ENCODE data around the gene APP.
A peak's percentile ranks its signal among the peaks of the same experiment; 100 is the strongest.

APP gene

DNA sequence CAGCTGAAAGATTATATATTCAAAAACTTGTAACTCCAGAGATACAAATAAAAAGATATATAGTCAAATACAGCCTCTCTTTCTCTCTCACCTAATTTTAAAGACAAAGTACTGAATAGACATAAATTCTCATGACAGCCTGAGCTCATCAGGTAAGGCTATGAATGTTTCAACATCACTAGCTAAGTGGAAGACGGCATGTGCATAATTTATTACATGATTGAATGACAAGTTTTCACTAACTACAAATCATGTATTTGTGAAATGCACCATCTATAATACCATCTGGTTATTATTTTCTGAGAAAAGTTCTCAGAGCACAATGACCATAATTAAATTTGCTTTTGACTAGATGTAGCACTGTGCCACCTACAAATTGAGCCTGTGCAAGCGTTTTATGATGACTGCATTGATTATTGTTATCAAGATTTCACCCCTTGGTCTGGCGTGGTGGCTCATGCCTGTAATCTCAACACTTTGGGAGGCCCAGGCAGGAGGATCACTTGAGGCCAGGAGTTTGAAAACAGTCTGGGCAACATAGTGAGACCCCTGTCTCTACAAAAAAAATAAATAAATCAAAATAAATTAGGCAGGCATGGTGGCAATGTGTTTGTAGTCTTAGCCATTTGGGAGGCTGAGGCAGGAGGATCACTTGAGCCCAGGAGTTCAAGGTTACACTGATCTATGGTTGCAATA is 128.2 kb downstream of the APP start:
- Histone ChIP-seq H3K4me3 (ENCODE audit: low read length) (no peak overlapping the region), H2AFZ (ENCODE audit: low read depth, low read length) (no peak overlapping the region), H4K20me1 (ENCODE audit: insufficient read depth, low read length) (no peaks in the 10 kb centered on the region), H3K9me3 (ENCODE audit: insufficient read depth, low read length) (no peaks in the 10 kb centered on the region), H3K27me3 (ENCODE audit: low read depth, low read length) (no peaks in the 10 kb centered on the region), H3K36me3 (replicated peaks; ENCODE audit: low read depth, low read length) (no peaks in the 10 kb centered on the region), H3K9ac (ENCODE audit: low read length) (no peak overlapping the region), H3K4me1 (ENCODE audit: low read length) (no peaks in the 10 kb centered on the region), H3K4me2 (ENCODE audit: low read length) (no peak overlapping the region), H3K27ac (ENCODE audit: low read length) (no peak overlapping the region), H3K79me2 (ENCODE audit: low read length) (no peaks in the 10 kb centered on the region)
- TF ChIP-seq EZH2phosphoT487 (IDR thresholded peaks at IDR 0.05; ENCODE audit: low read depth), result no peak
- TF ChIP-seq, protein P1, sequence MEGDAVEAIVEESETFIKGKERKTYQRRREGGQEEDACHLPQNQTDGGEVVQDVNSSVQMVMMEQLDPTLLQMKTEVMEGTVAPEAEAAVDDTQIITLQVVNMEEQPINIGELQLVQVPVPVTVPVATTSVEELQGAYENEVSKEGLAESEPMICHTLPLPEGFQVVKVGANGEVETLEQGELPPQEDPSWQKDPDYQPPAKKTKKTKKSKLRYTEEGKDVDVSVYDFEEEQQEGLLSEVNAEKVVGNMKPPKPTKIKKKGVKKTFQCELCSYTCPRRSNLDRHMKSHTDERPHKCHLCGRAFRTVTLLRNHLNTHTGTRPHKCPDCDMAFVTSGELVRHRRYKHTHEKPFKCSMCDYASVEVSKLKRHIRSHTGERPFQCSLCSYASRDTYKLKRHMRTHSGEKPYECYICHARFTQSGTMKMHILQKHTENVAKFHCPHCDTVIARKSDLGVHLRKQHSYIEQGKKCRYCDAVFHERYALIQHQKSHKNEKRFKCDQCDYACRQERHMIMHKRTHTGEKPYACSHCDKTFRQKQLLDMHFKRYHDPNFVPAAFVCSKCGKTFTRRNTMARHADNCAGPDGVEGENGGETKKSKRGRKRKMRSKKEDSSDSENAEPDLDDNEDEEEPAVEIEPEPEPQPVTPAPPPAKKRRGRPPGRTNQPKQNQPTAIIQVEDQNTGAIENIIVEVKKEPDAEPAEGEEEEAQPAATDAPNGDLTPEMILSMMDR (IDR thresholded peaks at IDR 0.05; ENCODE audit: low read depth, low read length), result no peak

DNA sequence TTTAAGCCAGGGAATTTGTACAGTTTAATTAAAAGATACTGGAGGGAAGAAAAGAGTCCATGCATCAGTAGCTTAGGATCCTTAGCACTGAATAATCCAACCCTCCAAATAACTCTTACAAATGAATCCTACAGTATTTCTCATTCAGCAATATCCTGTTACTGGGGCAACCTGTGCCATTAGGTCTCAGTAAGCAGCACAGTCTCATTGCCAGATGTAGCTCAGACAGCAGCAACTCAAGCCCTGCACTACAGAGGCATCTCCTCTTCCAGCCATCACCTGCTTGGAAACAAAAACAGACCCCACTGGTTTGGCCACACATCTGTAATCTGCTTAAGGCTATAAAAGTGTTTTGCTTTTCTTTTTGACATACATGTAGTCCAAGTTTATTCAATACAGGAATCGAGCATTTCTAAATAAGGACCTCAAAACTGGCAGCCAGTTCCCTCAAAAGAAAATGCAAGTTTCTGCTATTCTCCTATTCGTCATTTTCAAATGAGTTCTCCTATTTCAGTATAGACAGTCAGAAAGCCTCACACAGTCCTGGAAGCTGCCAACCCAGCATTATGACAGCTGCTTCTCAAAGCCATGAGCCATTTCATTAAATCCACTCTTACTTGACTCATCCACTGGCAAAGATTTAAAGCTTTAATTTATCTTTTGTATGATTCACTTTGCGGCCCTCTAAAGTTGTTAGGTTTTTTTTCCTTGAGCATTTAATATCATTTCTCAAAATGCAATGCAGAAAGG is 129.0 kb downstream of the APP start:
- no peaks in the 10 kb centered on the region for H4K20me1 ChIP-seq (ENCODE audit: insufficient read depth, low read length)
- H3K4me3 ChIP-seq (ENCODE audit: low read length), result no peak overlapping the region
- H3K4me1 ChIP-seq (ENCODE audit: low read length), result no peaks in the 10 kb centered on the region
- H3K9ac ChIP-seq (ENCODE audit: low read length), result no peak overlapping the region
- no peaks in the 10 kb centered on the region for H3K27me3 ChIP-seq (ENCODE audit: low read depth, low read length)
- H3K4me2 ChIP-seq (ENCODE audit: low read length), result no peak overlapping the region
- TF ChIP-seq, protein P1 (IDR thresholded peaks at IDR 0.05; ENCODE audit: low read depth, low read length), result no peak
- TF ChIP-seq EZH2phosphoT487 (IDR thresholded peaks at IDR 0.05; ENCODE audit: low read depth), result no peak
- no peak overlapping the region for H2AFZ ChIP-seq (ENCODE audit: low read depth, low read length)
- H3K36me3 ChIP-seq (replicated peaks; ENCODE audit: low read depth, low read length), result no peaks in the 10 kb centered on the region
- H3K27ac ChIP-seq (ENCODE audit: low read length), result no peak overlapping the region
- no peaks in the 10 kb centered on the region for H3K79me2 ChIP-seq (ENCODE audit: low read length)
- no peaks in the 10 kb centered on the region for H3K9me3 ChIP-seq (ENCODE audit: insufficient read depth, low read length)

DNA sequence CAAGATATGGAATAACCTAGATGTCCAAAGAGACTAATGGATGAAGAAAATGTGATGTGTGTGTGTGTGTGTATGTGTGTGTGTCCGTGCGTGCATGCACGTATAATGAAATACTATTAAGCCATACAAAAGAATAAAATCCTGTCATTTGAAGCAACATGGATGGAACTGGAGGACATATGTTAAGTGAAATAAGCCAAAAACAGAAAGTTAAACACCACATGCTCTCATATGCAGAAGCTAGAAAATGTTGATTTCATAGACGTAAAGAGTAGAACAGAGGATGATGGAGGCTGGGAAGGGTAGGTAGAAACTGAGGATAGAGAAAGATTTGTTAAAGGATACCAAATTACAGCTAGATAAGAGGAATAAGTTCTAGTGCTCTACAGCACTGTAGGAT is 133.7 kb downstream of the APP start:
- Histone ChIP-seq H4K20me1 (ENCODE audit: insufficient read depth, low read length) (no peaks in the 10 kb centered on the region), H3K4me1 (ENCODE audit: low read length) (no peaks in the 10 kb centered on the region), H2AFZ (ENCODE audit: low read depth, low read length) (no peak overlapping the region), H3K9me3 (ENCODE audit: insufficient read depth, low read length) (no peaks in the 10 kb centered on the region), H3K9ac (ENCODE audit: low read length) (no peak overlapping the region), H3K27ac (ENCODE audit: low read length) (no peak overlapping the region), H3K4me2 (ENCODE audit: low read length) (no peak overlapping the region), H3K79me2 (ENCODE audit: low read length) (no peaks in the 10 kb centered on the region), H3K4me3 (ENCODE audit: low read length) (no peak overlapping the region), H3K27me3 (ENCODE audit: low read depth, low read length) (no peaks in the 10 kb centered on the region), H3K36me3 (replicated peaks; ENCODE audit: low read depth, low read length) (no peaks in the 10 kb centered on the region)
- no peak for TF ChIP-seq EZH2phosphoT487 (IDR thresholded peaks at IDR 0.05; ENCODE audit: low read depth)
- TF ChIP-seq, protein P1 (IDR thresholded peaks at IDR 0.05; ENCODE audit: low read depth, low read length), result no peak

DNA sequence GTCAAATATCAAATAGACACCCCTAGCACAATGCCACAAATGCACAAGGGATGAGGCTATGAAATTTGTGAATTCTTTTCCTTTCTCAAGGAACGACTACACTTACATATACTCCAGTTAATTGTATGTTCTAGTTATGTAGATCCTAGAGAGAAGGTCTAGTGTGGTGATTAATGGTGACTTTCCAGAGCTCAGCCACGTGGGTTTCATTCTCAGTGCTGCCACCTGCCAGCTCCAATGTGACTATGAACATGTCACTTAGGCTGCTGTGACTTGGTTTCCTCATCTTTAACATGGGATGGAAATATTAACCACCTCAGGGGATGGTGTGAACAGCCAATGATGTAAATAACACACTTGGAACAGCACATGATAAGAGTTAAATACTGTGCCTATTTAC is 138.3 kb downstream of the APP start:
- Histone ChIP-seq H3K9ac (ENCODE audit: low read length) (no peak overlapping the region), H3K79me2 (ENCODE audit: low read length) (no peaks in the 10 kb centered on the region), H2AFZ (ENCODE audit: low read depth, low read length) (no peak overlapping the region), H3K9me3 (ENCODE audit: insufficient read depth, low read length) (no peaks in the 10 kb centered on the region), H3K4me3 (ENCODE audit: low read length) (no peak overlapping the region), H3K4me2 (ENCODE audit: low read length) (no peak overlapping the region), H4K20me1 (ENCODE audit: insufficient read depth, low read length) (no peaks in the 10 kb centered on the region), H3K27me3 (ENCODE audit: low read depth, low read length) (no peaks in the 10 kb centered on the region), H3K27ac (ENCODE audit: low read length) (no peak overlapping the region), H3K36me3 (replicated peaks; ENCODE audit: low read depth, low read length) (no peaks in the 10 kb centered on the region), H3K4me1 (ENCODE audit: low read length) (no peaks in the 10 kb centered on the region)
- TF ChIP-seq EZH2phosphoT487 (IDR thresholded peaks at IDR 0.05; ENCODE audit: low read depth), result no peak
- TF ChIP-seq, protein P1 (IDR thresholded peaks at IDR 0.05; ENCODE audit: low read depth, low read length), result peak; percentile 19; the same call in 1 of the 2 replicates

All from OCI-LY3 (cell line).